Measurements from ENCODE around the gene HCFC1R1.
"Not testable (repeated sequence)": the region's sequence is repeated elsewhere in the genome, so short reads cannot be mapped to it uniquely, and the experiment has no call there.

HCFC1R1 gene

GRCh38 chr16:3056336-3057180 is 32.8 kb upstream of the HCFC1R1 start:
- DNase-seq = no peak

- DNase-seq = not testable (repeated sequence)
These were observed 32.0 kb upstream of the HCFC1R1 start for GRCh38 chr16:3055734-3056115.

GRCh38 chr16:3054965-3055733 is 31.4 kb upstream of the HCFC1R1 start:
- DNase-seq = no peak

GRCh38 chr16:3053330-3053710 is 29.6 kb upstream of the HCFC1R1 start:
- DNase-seq = peak; percentile 27

- not testable (repeated sequence) for DNase-seq
These were observed 29.0 kb upstream of the HCFC1R1 start for GRCh38 chr16:3052571-3053329.

- no peak for DNase-seq
These were observed 27.8 kb upstream of the HCFC1R1 start for GRCh38 chr16:3051494-3051893.

- no peak for DNase-seq
These were observed 27.3 kb upstream of the HCFC1R1 start for GRCh38 chr16:3051009-3051408.

- DNase-seq = no peak
These were observed 26.7 kb upstream of the HCFC1R1 start for GRCh38 chr16:3050487-3050886.

GRCh38 chr16:3049921-3050481 is 26.3 kb upstream of the HCFC1R1 start:
- no peak for DNase-seq

- no peak for DNase-seq
These were observed 23.6 kb upstream of the HCFC1R1 start for GRCh38 chr16:3047387-3047720.

- DNase-seq = no peak
These were observed 23.1 kb upstream of the HCFC1R1 start for GRCh38 chr16:3046641-3047386.

- DNase-seq = no peak
These were observed 22.3 kb upstream of the HCFC1R1 start, which contains the start of gene MMP25 for GRCh38 chr16:3045758-3046640. TSS of gene MMP25 (plus strand) at chr16:3046561. CDS start at chr16:3046918, 357 bp downstream.

GRCh38 chr16:3044708-3045107 is 21.0 kb upstream of the HCFC1R1 start:
- DNase-seq = no peak

- DNase-seq = no peak
These were observed 18.6 kb upstream of the HCFC1R1 start for GRCh38 chr16:3042376-3042775.

GRCh38 chr16:3038896-3039295 is 15.2 kb upstream of the HCFC1R1 start:
- no peak for DNase-seq

- DNase-seq = no peak
These were observed 14.5 kb upstream of the HCFC1R1 start for GRCh38 chr16:3038256-3038655.

GRCh38 chr16:3036726-3037315 is 13.1 kb upstream of the HCFC1R1 start, which contains the start of gene BICDL2:
TSS of gene BICDL2 (minus strand) at chr16:3036944. CDS start at chr16:3035496, 1,448 bp downstream.
- DNase-seq = no peak

- DNase-seq = no peak
These were observed 12.4 kb upstream of the HCFC1R1 start for GRCh38 chr16:3035972-3036725.

GRCh38 chr16:3035289-3035971 is 11.7 kb upstream of the HCFC1R1 start:
- no peak for DNase-seq

Data from stimulated activated naive CD4-positive, alpha-beta T cell treated with Interleukin-2 at 50 U/mL for 16 hours (primary cell).